ENCODE results near the gene ROR2.

Gene ROR2

GRCh38 chr9:91776409-91777291, 173.4 kb downstream of the ROR2 start:
- TF ChIP-seq ZFX (IDR thresholded peaks at IDR 0.05; ENCODE audit: borderline replicate concordance) (no peak), CTCF (IDR thresholded peaks at IDR 0.05) (no peak)
- no peak overlapping the region for H3K27ac ChIP-seq

GRCh38 chr9:91775708-91776028, 174.4 kb downstream of the ROR2 start:
- TF ChIP-seq CTCF (IDR thresholded peaks at IDR 0.05), result peak; percentile 60
- TF ChIP-seq ZFX (IDR thresholded peaks at IDR 0.05; ENCODE audit: borderline replicate concordance), result no peak
- no peak overlapping the region for H3K27ac ChIP-seq

GRCh38 chr9:91775011-91775707, 174.9 kb downstream of the ROR2 start:
- no peak overlapping the region for H3K27ac ChIP-seq
- no peak for TF ChIP-seq ZFX (IDR thresholded peaks at IDR 0.05; ENCODE audit: borderline replicate concordance)
- TF ChIP-seq CTCF (IDR thresholded peaks at IDR 0.05), result peak; percentile 87

GRCh38 chr9:91773156-91773555, 176.9 kb downstream of the ROR2 start:
- TF ChIP-seq CTCF (IDR thresholded peaks at IDR 0.05), result no peak
- no peak for TF ChIP-seq ZFX (IDR thresholded peaks at IDR 0.05; ENCODE audit: borderline replicate concordance)
- H3K27ac ChIP-seq, result no peak overlapping the region

GRCh38 chr9:91771864-91772263, 178.2 kb downstream of the ROR2 start:
- H3K27ac ChIP-seq, result no peak overlapping the region
- no peak for TF ChIP-seq ZFX (IDR thresholded peaks at IDR 0.05; ENCODE audit: borderline replicate concordance)
- TF ChIP-seq CTCF (IDR thresholded peaks at IDR 0.05), result no peak

GRCh38 chr9:91771027-91771426, 179.0 kb downstream of the ROR2 start:
- no peak overlapping the region for H3K27ac ChIP-seq
- TF ChIP-seq CTCF (IDR thresholded peaks at IDR 0.05) (no peak), ZFX (IDR thresholded peaks at IDR 0.05; ENCODE audit: borderline replicate concordance) (no peak)

GRCh38 chr9:91770229-91770628, 179.8 kb downstream of the ROR2 start:
- no peak overlapping the region for H3K27ac ChIP-seq
- TF ChIP-seq CTCF (IDR thresholded peaks at IDR 0.05) (no peak), ZFX (IDR thresholded peaks at IDR 0.05; ENCODE audit: borderline replicate concordance) (no peak)

Data from 22Rv1 (cell line).